NT2/D1 (cell line): ENCODE results near the gene THSD7A.

Source experiments
- DNase-seq: peaks from one replicate; pipeline ENCODE4 v3.0.0-alpha.2; 2011; ENCODE audit warnings: low read depth, low spot score
- H3K27me3 ChIP-seq: 2 replicates; pipeline ENCODE4 v1.6.0; 2011; ENCODE audit warnings: mild to moderate bottlenecking; ENCODE audit not compliant: insufficient read length, insufficient read depth
- H3K36me3 ChIP-seq: 2 replicates; pipeline ENCODE4 v1.6.1; 2011; ENCODE audit warnings: mild to moderate bottlenecking, low read length, mixed read lengths; ENCODE audit not compliant: insufficient read depth, insufficient read length
- H3K4me1 ChIP-seq: 2 replicates; pipeline ENCODE4 v1.5.1; 2011; ENCODE audit not compliant: insufficient read depth, insufficient read length
- H3K4me3 ChIP-seq: 2 replicates; pipeline ENCODE4 v1.5.1; 2011; ENCODE audit warnings: low read depth; ENCODE audit not compliant: insufficient read length
- H3K9ac ChIP-seq: 2 replicates; pipeline ENCODE4 v1.6.0; 2011; ENCODE audit warnings: low read depth; ENCODE audit not compliant: insufficient read length
- H3K9me3 ChIP-seq: 2 replicates; pipeline ENCODE4 v1.5.1; 2011; ENCODE audit warnings: mild to moderate bottlenecking, low read length; ENCODE audit not compliant: insufficient read depth
- SUZ12 ChIP-seq: IDR thresholded peaks from 2 replicates; pipeline ENCODE4 v1.6.1; 2011; ENCODE audit not compliant: insufficient read length, insufficient read depth; ENCODE audit errors: extremely low read depth
- YY1 ChIP-seq: IDR thresholded peaks from 2 replicates; pipeline ENCODE4 v1.6.1; 2011; ENCODE audit not compliant: insufficient read length, insufficient read depth
- ZNF274 ChIP-seq: IDR thresholded peaks from 2 replicates; pipeline ENCODE4 v1.6.1; 2011; ENCODE audit warnings: mild to moderate bottlenecking, low read depth, low read length

The THSD7A gene

DNA sequence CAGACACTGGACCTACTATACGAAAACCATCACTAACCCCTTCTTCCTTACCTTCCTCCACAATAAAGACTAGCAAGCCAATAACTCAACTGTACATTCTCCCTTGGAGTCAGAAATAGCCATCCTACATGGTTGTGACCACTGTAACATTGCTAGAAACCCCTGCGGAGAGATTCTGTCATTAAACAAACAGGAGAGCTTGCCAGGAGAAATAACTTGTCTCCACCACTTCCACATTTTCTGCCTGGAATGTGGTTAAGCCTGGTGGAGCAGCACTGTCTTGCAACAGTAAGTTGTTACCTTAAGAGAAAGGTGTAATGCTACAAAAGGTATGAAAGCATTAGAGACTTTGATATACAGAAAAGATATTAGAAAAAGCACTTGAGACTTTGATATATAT is 45.8 kb downstream of the THSD7A start:
- no peaks in the 10 kb centered on the region for H3K9me3 ChIP-seq
- TF ChIP-seq ZNF274, result no peak
- no peak for TF ChIP-seq SUZ12
- TF ChIP-seq YY1, result no peak
- H3K9ac ChIP-seq, result no peak overlapping the region
- peak; percentile 11 for DNase-seq
- no peak overlapping the region for H3K4me3 ChIP-seq
- no peaks in the 10 kb centered on the region for H3K36me3 ChIP-seq
- H3K27me3 ChIP-seq, result no peaks in the 10 kb centered on the region
- H3K4me1 ChIP-seq, result no peaks in the 10 kb centered on the region

DNA sequence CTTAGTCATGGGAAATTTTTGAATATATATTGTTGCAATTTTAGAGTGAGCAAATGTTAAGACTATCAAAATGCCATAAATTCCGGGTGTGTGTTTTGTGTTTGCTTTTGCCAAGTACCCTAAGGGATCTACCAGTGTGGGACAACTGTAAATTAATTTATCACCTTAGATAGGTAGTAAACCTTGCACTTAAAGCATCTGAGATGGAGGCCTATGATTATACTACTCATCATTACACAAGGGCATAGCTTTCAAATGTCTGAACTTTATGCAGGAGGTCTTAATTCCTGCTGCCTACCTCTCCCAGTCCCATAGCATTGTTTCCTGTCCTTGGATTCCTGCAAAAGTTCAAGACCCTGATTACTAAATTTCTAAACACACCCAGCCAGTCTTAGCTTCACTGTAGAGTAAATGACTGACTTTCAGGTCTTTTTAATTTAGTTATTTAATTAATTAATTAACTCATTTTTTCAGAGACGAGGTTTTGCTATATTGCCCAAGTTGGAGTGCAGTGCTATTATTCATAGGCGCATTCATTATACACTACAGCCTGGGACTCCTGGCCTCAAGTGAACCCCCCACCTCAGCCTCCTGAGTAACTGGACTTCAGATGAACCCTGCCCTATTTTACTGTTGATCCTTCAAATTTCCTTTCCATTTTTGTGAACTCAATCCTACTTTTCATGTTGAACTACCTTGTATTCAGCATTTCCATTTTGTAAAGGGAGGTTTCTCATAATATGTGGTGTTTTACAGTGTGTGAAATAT is 47.0 kb downstream of the THSD7A start:
- no peaks in the 10 kb centered on the region for H3K9me3 ChIP-seq
- TF ChIP-seq ZNF274 (no peak), YY1 (no peak), SUZ12 (no peak)
- no peak overlapping the region for H3K4me3 ChIP-seq
- H3K4me1 ChIP-seq, result no peaks in the 10 kb centered on the region
- no peak overlapping the region for H3K9ac ChIP-seq
- no peaks in the 10 kb centered on the region for H3K36me3 ChIP-seq
- no peak for DNase-seq
- H3K27me3 ChIP-seq, result no peaks in the 10 kb centered on the region

DNA sequence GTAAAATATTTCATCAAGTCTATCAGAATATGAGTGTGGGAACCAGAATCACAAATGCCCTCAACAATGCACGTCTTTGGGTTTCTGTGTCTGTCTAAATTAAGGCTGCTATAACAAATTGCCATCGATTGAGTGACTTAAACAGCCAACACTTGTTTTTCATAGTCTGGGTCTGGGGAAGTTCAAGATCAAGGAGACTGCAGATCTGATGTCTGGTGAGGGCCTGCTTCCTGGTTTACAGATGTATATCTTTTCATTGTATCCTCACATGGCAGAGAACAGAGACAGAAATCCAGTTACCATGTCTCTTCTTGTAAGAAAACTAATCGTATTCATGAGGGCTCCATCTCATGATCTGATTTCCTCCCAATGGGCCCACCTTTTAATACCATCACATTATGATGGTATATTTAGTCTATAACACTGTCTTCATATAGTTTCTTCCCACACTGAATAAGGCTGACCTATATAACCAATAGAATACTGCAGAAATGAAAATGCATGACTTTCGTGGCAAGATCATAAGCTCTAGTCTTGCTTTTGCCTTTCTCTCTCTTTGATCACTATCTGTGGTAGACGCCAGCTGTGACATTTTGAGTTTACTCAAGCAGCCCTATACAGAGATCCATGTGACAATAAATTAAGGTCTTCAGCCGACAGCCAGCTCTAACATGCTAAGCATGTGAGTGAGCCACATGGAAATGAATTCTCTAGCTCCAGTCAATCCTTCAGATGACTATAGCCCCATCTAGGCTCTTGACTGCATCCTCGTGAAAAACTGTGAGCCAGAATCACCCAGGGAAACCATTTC is 51.9 kb downstream of the THSD7A start:
- no peak overlapping the region for H3K9ac ChIP-seq
- no peaks in the 10 kb centered on the region for H3K9me3 ChIP-seq
- H3K27me3 ChIP-seq, result no peaks in the 10 kb centered on the region
- H3K4me3 ChIP-seq, result no peak overlapping the region
- H3K36me3 ChIP-seq, result no peaks in the 10 kb centered on the region
- H3K4me1 ChIP-seq, result no peaks in the 10 kb centered on the region
- DNase-seq, result no peak
- TF ChIP-seq YY1, result no peak
- no peak for TF ChIP-seq SUZ12
- TF ChIP-seq ZNF274, result no peak

DNA sequence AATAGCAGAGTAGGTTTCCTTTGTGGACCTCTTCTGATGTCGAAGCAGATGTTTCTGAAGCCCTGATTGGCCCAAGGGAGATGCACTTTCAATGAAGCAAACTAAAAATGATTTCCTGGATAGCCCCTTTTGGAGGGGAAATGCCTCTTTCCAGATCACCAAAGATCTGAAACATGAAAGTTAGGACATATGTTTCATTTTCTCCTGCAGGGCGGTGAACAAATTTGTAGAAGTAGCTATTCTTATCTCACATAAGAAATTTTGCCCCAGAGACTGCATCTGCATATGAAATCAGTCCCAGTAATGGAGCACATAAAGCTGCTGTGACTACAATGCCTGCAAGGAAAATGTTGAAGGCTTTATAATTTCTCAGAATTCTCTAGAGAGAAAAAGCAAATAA is 56.0 kb downstream of the THSD7A start:
- H3K9ac ChIP-seq, result no peak overlapping the region

DNA sequence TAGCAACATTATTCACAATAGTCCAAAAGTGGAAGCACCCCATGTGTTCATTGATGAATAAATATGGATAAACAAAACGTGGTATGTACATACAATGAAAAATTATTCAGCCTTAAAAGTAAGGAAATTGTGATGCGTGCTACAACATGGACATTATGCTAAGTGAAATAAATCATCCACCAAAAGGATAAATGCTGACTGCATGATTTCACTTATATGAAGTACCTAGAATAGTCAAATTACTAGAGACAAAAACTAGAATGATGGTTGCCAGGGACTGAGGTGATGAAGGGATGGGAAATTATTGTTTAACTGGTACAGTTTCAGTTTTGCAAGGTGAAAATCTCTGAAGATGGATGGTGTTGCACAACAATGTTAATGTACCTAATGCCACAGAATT is 56.6 kb downstream of the THSD7A start:
- H3K27me3 ChIP-seq, result no peaks in the 10 kb centered on the region
- no peaks in the 10 kb centered on the region for H3K4me1 ChIP-seq
- TF ChIP-seq SUZ12, result no peak
- TF ChIP-seq YY1, result no peak
- no peak for TF ChIP-seq ZNF274
- H3K4me3 ChIP-seq, result no peak overlapping the region
- H3K9me3 ChIP-seq, result no peaks in the 10 kb centered on the region
- H3K9ac ChIP-seq, result no peak overlapping the region
- H3K36me3 ChIP-seq, result no peaks in the 10 kb centered on the region
- DNase-seq, result no peak

More for the DNA sequence above, 56.0 kb downstream of the THSD7A start:
- TF ChIP-seq ZNF274 (no peak), YY1 (no peak), SUZ12 (no peak)
- DNase-seq, result no peak
- H3K9me3 ChIP-seq, result no peaks in the 10 kb centered on the region
- H3K36me3 ChIP-seq, result no peaks in the 10 kb centered on the region
- H3K4me3 ChIP-seq, result no peak overlapping the region
- H3K4me1 ChIP-seq, result no peaks in the 10 kb centered on the region
- H3K27me3 ChIP-seq, result no peaks in the 10 kb centered on the region

DNA sequence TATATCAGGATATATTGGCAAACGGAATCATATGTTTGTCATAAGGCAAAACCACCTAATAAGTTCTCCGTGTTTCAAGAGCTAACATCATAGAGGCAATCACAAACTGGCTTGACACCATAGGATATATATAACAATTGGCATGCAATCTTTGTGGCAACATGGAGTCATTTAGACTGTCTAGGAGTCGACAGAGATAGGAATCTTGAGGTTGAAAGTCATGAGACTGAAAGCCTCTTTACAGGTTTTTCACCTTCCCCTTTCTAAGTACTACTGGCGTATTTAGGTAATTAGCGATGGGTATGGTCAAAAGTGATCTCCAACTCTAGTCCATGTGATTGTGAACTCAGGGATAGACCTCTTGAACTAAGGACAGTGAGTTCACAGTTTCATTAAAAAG is 63.7 kb downstream of the THSD7A start:
- H3K9ac ChIP-seq, result no peak overlapping the region
- no peak for DNase-seq
- no peaks in the 10 kb centered on the region for H3K4me1 ChIP-seq
- TF ChIP-seq SUZ12 (no peak), YY1 (no peak), ZNF274 (no peak)
- no peak overlapping the region for H3K4me3 ChIP-seq
- H3K9me3 ChIP-seq, result no peaks in the 10 kb centered on the region
- no peaks in the 10 kb centered on the region for H3K36me3 ChIP-seq
- no peaks in the 10 kb centered on the region for H3K27me3 ChIP-seq

DNA sequence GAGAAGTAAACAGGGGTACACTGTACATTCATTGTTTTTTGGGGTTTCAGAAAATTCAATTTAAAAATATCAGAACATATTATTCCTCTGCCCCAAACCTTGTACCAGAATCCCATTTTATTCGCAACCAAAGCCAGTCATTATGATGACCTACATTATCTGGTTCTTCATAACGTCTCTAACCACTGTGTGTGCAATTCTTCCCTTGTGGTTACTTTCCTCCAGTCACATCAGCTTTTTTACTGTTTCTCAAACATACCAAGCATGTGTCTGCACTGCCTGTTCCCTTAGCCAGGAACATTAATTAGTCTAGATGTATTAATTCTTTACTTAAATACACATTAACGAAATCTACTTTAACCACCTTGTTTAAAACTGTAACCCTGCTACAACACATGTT is 64.8 kb downstream of the THSD7A start:
- DNase-seq, result no peak
- H3K4me3 ChIP-seq, result no peak overlapping the region

More for the DNA sequence above, 64.8 kb downstream of the THSD7A start:
- Histone ChIP-seq H3K9me3 (no peaks in the 10 kb centered on the region), H3K9ac (no peak overlapping the region), H3K36me3 (no peaks in the 10 kb centered on the region), H3K27me3 (no peaks in the 10 kb centered on the region), H3K4me1 (no peaks in the 10 kb centered on the region)
- TF ChIP-seq ZNF274, result no peak
- TF ChIP-seq YY1, result no peak
- TF ChIP-seq SUZ12, result no peak
